T-cell (primary cell): ENCODE measurements around the gene MOSPD3. TPM values are rescaled to one million over a fixed set of nuclear protein-coding genes. Genes with fewer than 3 reads are reported as not detected.
"Not testable (repeated sequence)": the region's sequence is repeated elsewhere in the genome, so short reads cannot be mapped to it uniquely, and the experiment has no call there.

ENCODE experiments used
- ATAC-seq, 4 experiments: fragments of 200-7000 bp in 3 of 4; fragments of 150-1000 bp in 1 of 4; cut with Tn5 transposase; replicated peaks in 1 of 4; 1 replicate in 3 of 4; 2 replicates in 1 of 4; pipeline ENCODE4 v1.10.0; 2021; ENCODE audit warnings: moderate library complexity in 3 of 4, mild to moderate bottlenecking in 2 of 4, moderate number of reproducible peaks in 1 of 4
- CTCF ChIA-PET, 2 donors: fragments of 300-600 bp; sonication (Branson Sonifier 250); formaldehyde crosslinking; loops; one replicate each; lab custom pipeline; 2022; ENCODE audit warnings: antibody characterized with exemption in 2 of 2; lab: Charles Lee
- POLR2A ChIA-PET, 2 donors: fragments of 300-600 bp; sonication (Branson Sonifier 250); formaldehyde crosslinking; loops; one replicate each; lab custom pipeline; 2022; ENCODE audit warnings: antibody characterized with exemption in 2 of 2; lab: Charles Lee
- DNase-seq, 35 experiments: peaks; one replicate each; pipeline versions ENCODE4 v3.0.0 to v3.0.0-alpha.2; 2013 to 2023
- H3K27ac ChIP-seq: one replicate; pipeline ENCODE4 v1.5.1; 2013; ENCODE audit warnings: low read length
- H3K27me3 ChIP-seq, 2 experiments: replicated peaks in 1 of 2; 1 replicate in 1 of 2; 2 replicates in 1 of 2; pipeline versions ENCODE4 v1.6.1 to v1.7.0; 2013; ENCODE audit warnings: low read length in 1 of 2, mixed read lengths in 1 of 2; ENCODE audit not compliant: control insufficient read depth in 2 of 2, insufficient read depth in 2 of 2; ENCODE audit errors: extremely low read depth in 1 of 2
- H3K36me3 ChIP-seq, 2 donors: 1 replicate in 1 of 2; 2 replicates in 1 of 2; pipeline versions ENCODE4 v1.6.1 to v1.7.0; 2013; ENCODE audit warnings: low read length in 1 of 2; ENCODE audit not compliant: control insufficient read depth in 2 of 2, insufficient read depth in 1 of 2; ENCODE audit errors: extremely low read depth in 1 of 2
- H3K4me1 ChIP-seq, 2 experiments: 1 replicate in 1 of 2; 2 replicates in 1 of 2; pipeline versions ENCODE4 v1.6.1 to v1.7.0; 2013; ENCODE audit warnings: low read length in 2 of 2, mixed read lengths in 1 of 2; ENCODE audit not compliant: insufficient read depth in 2 of 2, control insufficient read depth in 1 of 2; ENCODE audit errors: extremely low read depth in 1 of 2
- H3K4me3 ChIP-seq, 2 donors: 1 replicate in 1 of 2; 2 replicates in 1 of 2; pipeline versions ENCODE4 v1.5.1 to v1.7.0; 2013; ENCODE audit warnings: mild to moderate bottlenecking in 2 of 2, low read length in 1 of 2, moderate library complexity in 1 of 2; ENCODE audit not compliant: control insufficient read depth in 1 of 2; ENCODE audit errors: extremely low read depth in 1 of 2
- H3K9me3 ChIP-seq: 2 replicates; pipeline ENCODE4 v1.7.0; 2013
- H3K27ac Mint-ChIP-seq, 2 donors: one replicate each; pipeline ENCODE4 v1.8.0; 2020 to 2021; ENCODE audit warnings: mild to moderate bottlenecking in 2 of 2, mixed read lengths in 2 of 2
- H3K27me3 Mint-ChIP-seq, 2 donors: one replicate each; pipeline ENCODE4 v1.8.0; 2021 to 2022; ENCODE audit warnings: mixed read lengths in 2 of 2
- H3K36me3 Mint-ChIP-seq: one replicate; pipeline ENCODE4 v1.8.0; 2021; ENCODE audit warnings: mixed read lengths
- H3K4me1 Mint-ChIP-seq, 3 donors: one replicate each; pipeline ENCODE4 v1.8.0; 2020 to 2022; ENCODE audit warnings: mixed read lengths in 3 of 3, mild to moderate bottlenecking in 1 of 3
- H3K4me3 Mint-ChIP-seq, 3 donors: one replicate each; pipeline ENCODE4 v1.8.0; 2020 to 2022; ENCODE audit warnings: mild to moderate bottlenecking in 3 of 3, mixed read lengths in 3 of 3, moderate library complexity in 3 of 3
- H3K9me3 Mint-ChIP-seq, 3 donors: one replicate each; pipeline ENCODE4 v1.8.0; 2020 to 2022; ENCODE audit warnings: mixed read lengths in 3 of 3
- WGBS: methylation state at CpG from one replicate; pipeline ENCODE4 v1.1.5; 2013; ENCODE audit warnings: missing lambda C conversion rate; ENCODE audit not compliant: insufficient coverage; 5-methylcytosine and 5-hydroxymethylcytosine counted together
- total RNA-seq, 35 experiments: library from RNA in 6 of 35; stranded (reverse) in 6 of 35; fragments of 120-200 nt in 1 of 35; gene quantifications; one replicate each; pipeline versions ENCODE4 v1.2.1 to v1.2.4 and lab custom pipeline; 2013 to 2026

The MOSPD3 gene
- total RNA-seq (10 to 100 TPM; 10.9 to 19.0 (median 16.3) TPM), total RNA-seq (lab: John Stamatoyannopoulos, UW) (0.23 to 6.7 (median 3.9) reads per million in 29 experiments)
- total RNA-seq (2013), result 8.2 TPM

DNA sequence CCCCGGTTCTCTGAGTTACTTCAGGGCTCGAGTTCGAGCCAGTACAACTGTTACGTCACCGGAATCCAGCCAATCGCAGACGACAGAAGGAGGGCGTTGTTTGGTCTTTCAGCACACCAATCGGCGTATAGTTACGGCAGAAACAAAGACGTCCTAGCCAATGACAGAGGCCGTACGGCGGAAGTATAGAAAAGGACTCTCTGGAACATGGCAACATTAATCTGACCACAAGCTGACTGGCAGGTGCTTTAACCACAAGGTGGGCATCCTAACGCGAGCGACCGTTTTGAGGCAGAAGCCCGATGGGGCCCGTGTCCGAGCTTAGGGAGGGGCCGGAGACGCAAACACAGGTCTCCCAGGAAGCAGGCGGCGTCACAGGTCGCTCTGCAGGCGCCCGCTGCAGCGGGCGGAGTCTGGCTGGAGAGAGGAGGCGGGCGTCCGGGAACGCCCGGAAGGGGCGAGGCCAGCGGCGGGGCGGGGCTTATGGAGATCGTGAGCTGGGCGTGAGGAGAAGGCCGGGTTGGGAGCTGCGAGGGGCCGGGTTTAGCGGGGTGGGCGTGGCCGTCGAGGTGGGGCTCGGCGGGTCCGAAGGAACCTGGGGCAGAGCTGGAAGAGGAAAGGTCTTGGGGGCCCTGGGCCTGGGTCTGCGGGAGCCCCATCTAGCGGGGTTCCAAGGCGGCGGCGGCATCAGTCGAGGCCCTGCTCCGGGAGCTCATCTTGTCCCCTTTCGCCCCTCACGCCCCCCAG is at the start of gene MOSPD3:
TSS of gene MOSPD3 (plus strand) at position 558 of the 747 bp plus-strand sequence. CDS start 252 bp downstream, outside the sequence.
- H3K27me3 ChIP-seq, result no peaks in the 10 kb centered on the region
- H3K4me1 Mint-ChIP-seq, result peaks cover 16 to 30% (median 23%) of the 10 kb centered on the region in 3 donors
- peak within 1 kb of the TSS; percentile 100 for H3K27ac Mint-ChIP-seq
- POLR2A ChIA-PET, result interaction anchor here (0.6 to 1.4 kb wide), 6 partner anchors 14 to 183 kb away, joined by 3 to 9 read pairs (median 4); partner anchors contain the start of genes FBXO24 (in 1 of the 2), POP7 (in 1 of the 2) and ZCWPW1 (in 1 of the 2)
- H3K36me3 Mint-ChIP-seq, result peaks cover 3% of the 10 kb centered on the region
- WGBS, result under 1% methylated on average over 59 of the region's 61 CpGs
- H3K4me3 Mint-ChIP-seq, result peak within 1 kb of the TSS; percentile 94 to 98 (median 97)
- CTCF ChIA-PET, result interaction anchor here (0.6 to 2.1 kb wide), 14 partner anchors 14 to 94 kb away, joined by 3 to 17 read pairs (median 6); partner anchors contain the start of genes FBXO24 (in 1 of the 2), GNB2 (in 1 of the 2), LRCH4 (in 1 of the 2) and POP7 (in 1 of the 2)
- peak within 1 kb of the TSS; percentile 93 for H3K27ac ChIP-seq
- ATAC-seq (peak; percentile 89 to 96 (median 94)), DNase-seq (peak; percentile 95 to 100 (median 97))
- peaks cover 7 to 30% of the 10 kb centered on the region in 2 experiments for H3K4me1 ChIP-seq
- no peaks in the 10 kb centered on the region for H3K9me3 ChIP-seq
- H3K4me3 ChIP-seq, result peak within 1 kb of the TSS; percentile 85 to 86
- H3K9me3 Mint-ChIP-seq, result no peaks in the 10 kb centered on the region
- no peaks in the 10 kb centered on the region for H3K27me3 Mint-ChIP-seq
- peaks cover 0 to 2% of the 10 kb centered on the region in 2 donors for H3K36me3 ChIP-seq

DNA sequence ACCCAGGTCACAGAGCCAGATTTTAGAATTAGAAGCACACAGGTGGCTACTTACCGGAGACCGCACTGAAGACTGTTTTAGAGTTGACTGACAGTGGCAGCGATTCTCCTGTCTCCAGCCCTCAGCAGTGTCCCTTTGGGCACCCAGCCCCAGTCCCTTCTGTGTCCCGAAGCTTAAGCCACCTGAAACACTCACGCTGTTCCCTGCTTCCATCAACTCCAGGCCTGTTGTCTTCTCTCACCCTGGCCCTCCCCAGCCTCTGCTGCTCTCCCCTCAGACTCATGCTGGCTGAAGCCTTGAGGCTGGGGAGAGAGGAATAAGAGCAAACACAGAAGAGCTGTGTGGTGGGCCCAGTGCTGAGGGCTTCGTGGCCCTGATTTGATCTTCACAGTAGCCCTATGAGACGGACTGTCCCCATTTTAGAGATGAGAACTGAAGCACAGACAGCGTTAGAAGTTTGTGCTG is 49.2 kb upstream of the MOSPD3 start:
- Histone ChIP-seq H3K4me3 (no peak overlapping the region), H3K4me1 (peaks cover 0 to 28% of the 10 kb centered on the region in 2 experiments), H3K36me3 (peaks cover 13 to 38% of the 10 kb centered on the region in 2 donors), H3K9me3 (no peaks in the 10 kb centered on the region), H3K27ac (no peak overlapping the region), H3K27me3 (no peaks in the 10 kb centered on the region)
- no peak overlapping the region for H3K27ac Mint-ChIP-seq
- H3K36me3 Mint-ChIP-seq, result peaks cover 10% of the 10 kb centered on the region
- H3K27me3 Mint-ChIP-seq, result no peaks in the 10 kb centered on the region
- POLR2A ChIA-PET, result no interaction called here
- peaks cover 21 to 25% (median 22%) of the 10 kb centered on the region in 3 donors for H3K4me1 Mint-ChIP-seq
- 98% methylated on average over 6 of the region's 8 CpGs for WGBS
- ATAC-seq (no peak), DNase-seq (no peak)
- no peak overlapping the region for H3K4me3 Mint-ChIP-seq
- CTCF ChIA-PET, result interaction anchor here (0.6 to 1.7 kb wide), 10 partner anchors 8 to 94 kb away, joined by 3 to 7 read pairs (median 4); partner anchors contain the start of genes AGFG2 (in 2 of the 2) and FBXO24 (in 1 of the 2)
- no peaks in the 10 kb centered on the region for H3K9me3 Mint-ChIP-seq

GRCh38 chr7:100563809-100564400 is 48.4 kb upstream of the MOSPD3 start:
- Mint-ChIP-seq H3K9me3 (no peaks in the 10 kb centered on the region), H3K36me3 (peaks cover 10% of the 10 kb centered on the region), H3K4me3 (no peak overlapping the region), H3K27me3 (no peaks in the 10 kb centered on the region), H3K4me1 (peaks cover 27 to 29% (median 28%) of the 10 kb centered on the region in 3 donors), H3K27ac (peak overlapping the region; percentile 22 to 57)
- ChIA-PET CTCF (interaction anchor here (0.6 to 1.7 kb wide), 16 partner anchors 9 to 658 kb away, joined by 3 to 7 read pairs (median 4); partner anchors contain the start of gene AGFG2 (in 2 of the 2)), POLR2A (interaction anchor here in 1 of 2 donors (0.6 kb wide), 2 partner anchors 23 to 43 kb away, joined by 3 to 7 read pairs; no protein-coding TSS in a partner anchor)
- H3K9me3 ChIP-seq, result no peaks in the 10 kb centered on the region
- 24% methylated on average over 6 of the region's 12 CpGs for WGBS
- no peak overlapping the region for H3K27ac ChIP-seq
- no peak overlapping the region for H3K4me3 ChIP-seq
- peaks cover 1 to 36% of the 10 kb centered on the region in 2 experiments for H3K4me1 ChIP-seq
- peaks cover 13 to 33% of the 10 kb centered on the region in 2 donors for H3K36me3 ChIP-seq
- ATAC-seq (peak; percentile 70 to 76 (median 72)), DNase-seq (peak; percentile 50 to 88 (median 79))
- H3K27me3 ChIP-seq, result no peaks in the 10 kb centered on the region

DNA sequence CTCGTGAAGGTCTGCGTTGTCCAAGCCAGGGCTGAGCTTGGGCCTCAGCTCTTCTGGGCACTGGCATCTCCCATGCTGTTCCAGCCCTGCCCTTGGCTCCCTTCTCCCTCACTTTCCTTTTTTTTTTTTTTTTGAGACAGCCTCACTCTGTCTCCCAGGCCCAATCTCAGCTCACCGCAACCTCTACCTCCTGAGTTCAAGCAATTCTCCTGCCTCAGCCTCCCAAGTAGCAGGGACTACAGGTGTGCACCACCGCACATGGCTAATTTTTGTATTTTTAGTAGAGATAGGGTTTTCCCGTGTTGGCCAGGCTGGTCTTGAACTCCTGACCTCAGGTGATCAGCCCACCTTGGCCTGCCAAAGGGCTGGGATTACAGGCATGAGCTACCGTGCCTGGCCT is 47.9 kb upstream of the MOSPD3 start:
- POLR2A ChIA-PET, result interaction anchor here in 1 of 2 donors (0.6 kb wide), 2 partner anchors 23 to 44 kb away, joined by 3 to 7 read pairs; no protein-coding TSS in a partner anchor
- not testable (repeated sequence) for H3K27ac ChIP-seq, DNase-seq, H3K27me3 Mint-ChIP-seq, H3K4me3 ChIP-seq, H3K36me3 Mint-ChIP-seq, ATAC-seq, H3K27me3 ChIP-seq, H3K4me3 Mint-ChIP-seq, H3K9me3 Mint-ChIP-seq, H3K9me3 ChIP-seq
- Mint-ChIP-seq H3K27ac (peak overlapping the region; percentile 56 to 57), H3K4me1 (peaks cover 27 to 29% (median 29%) of the 10 kb centered on the region in 3 donors)
- peaks cover 3 to 40% of the 10 kb centered on the region in 2 experiments for H3K4me1 ChIP-seq
- CTCF ChIA-PET, result interaction anchor here (0.5 to 1.7 kb wide), 15 partner anchors 15 to 658 kb away, joined by 3 to 7 read pairs (median 3); partner anchors contain the start of gene AGFG2 (in 2 of the 2)
- peaks cover 13 to 31% of the 10 kb centered on the region in 2 donors for H3K36me3 ChIP-seq
- WGBS, result 96% methylated on average over 3 of the region's 6 CpGs

GRCh38 chr7:100565133-100565571 is 47.2 kb upstream of the MOSPD3 start:
- H3K27me3 Mint-ChIP-seq, result no peaks in the 10 kb centered on the region
- 90% methylated on average over 2 of the region's 11 CpGs for WGBS

More at GRCh38 chr7:100565133-100565571, 47.2 kb upstream of the MOSPD3 start:
- no peak overlapping the region for H3K27ac ChIP-seq
- ChIA-PET CTCF (interaction anchor here (0.5 to 1.5 kb wide), 7 partner anchors 19 to 485 kb away, joined by 3 to 7 read pairs (median 4); no protein-coding TSS in a partner anchor), POLR2A (interaction anchor here in 1 of 2 donors (0.5 to 0.6 kb wide), 2 partner anchors 10 to 48 kb away, joined by 4 to 7 read pairs; no protein-coding TSS in a partner anchor)
- H3K27me3 ChIP-seq, result no peaks in the 10 kb centered on the region
- H3K4me3 Mint-ChIP-seq, result no peak overlapping the region
- H3K9me3 Mint-ChIP-seq, result no peaks in the 10 kb centered on the region
- DNase-seq, result no peak
- H3K9me3 ChIP-seq, result no peaks in the 10 kb centered on the region
- peak overlapping the region in 1 of 2 donors; percentile 61 for H3K27ac Mint-ChIP-seq
- H3K36me3 ChIP-seq, result peaks cover 11 to 30% of the 10 kb centered on the region in 2 donors
- H3K4me1 ChIP-seq, result peaks cover 6 to 40% of the 10 kb centered on the region in 2 experiments
- H3K4me3 ChIP-seq, result no peak overlapping the region
- no peak for ATAC-seq
- peaks cover 25 to 28% (median 26%) of the 10 kb centered on the region in 3 donors for H3K4me1 Mint-ChIP-seq
- H3K36me3 Mint-ChIP-seq, result peaks cover 10% of the 10 kb centered on the region
